HG03571 (cell line): ENCODE data around the gene TMED9.
"Not testable (repeated sequence)": the region's sequence is repeated elsewhere in the genome, so short reads cannot be mapped to it uniquely, and the experiment has no call there.

Experiments
- ATAC-seq: cut with Tn5 transposase; IDR thresholded peaks from one replicate; pipeline ENCODE4 v1.9.1; 2021; ENCODE audit not compliant: unreplicated experiment

The TMED9 gene

GRCh38 chr5:177605667-177606066 is 13.7 kb downstream of the TMED9 start:
- no peak for ATAC-seq

GRCh38 chr5:177606071-177607051 is 14.4 kb downstream of the TMED9 start:
- no peak for ATAC-seq

GRCh38 chr5:177607115-177607451 is 15.1 kb downstream of the TMED9 start:
- ATAC-seq, result no peak

- peak; percentile 59 for ATAC-seq
These were observed 15.6 kb downstream of the TMED9 start for GRCh38 chr5:177607452-177608192.

GRCh38 chr5:177608243-177609075 is 16.5 kb downstream of the TMED9 start:
- no peak for ATAC-seq

GRCh38 chr5:177609076-177610059 is 17.4 kb downstream of the TMED9 start:
- no peak for ATAC-seq

- no peak for ATAC-seq
These were observed 18.2 kb downstream of the TMED9 start for GRCh38 chr5:177610131-177610769.

GRCh38 chr5:177610770-177611445 is 18.9 kb downstream of the TMED9 start:
- no peak for ATAC-seq

- no peak for ATAC-seq
These were observed 19.6 kb downstream of the TMED9 start for GRCh38 chr5:177611446-177612214.

- ATAC-seq, result no peak
These were observed 20.2 kb downstream of the TMED9 start for GRCh38 chr5:177612215-177612673.

GRCh38 chr5:177620560-177620959 is 28.6 kb downstream of the TMED9 start:
- ATAC-seq, result no peak

GRCh38 chr5:177624172-177624571 is 32.2 kb downstream of the TMED9 start:
- not testable (repeated sequence) for ATAC-seq

GRCh38 chr5:177630186-177630585 is 38.2 kb downstream of the TMED9 start:
- not testable (repeated sequence) for ATAC-seq

GRCh38 chr5:177634912-177635311 is 42.9 kb downstream of the TMED9 start:
- not testable (repeated sequence) for ATAC-seq

GRCh38 chr5:177645462-177645861 is 53.5 kb downstream of the TMED9 start:
- ATAC-seq, result not testable (repeated sequence)
